OCI-LY3 (cell line): ENCODE results near the gene CTRB2.

ENCODE experiments used
- EZH2phosphoT487 ChIP-seq: fragments of 200-600 bp; shearing (Covaris generic); IDR thresholded peaks from 2 replicates; pipeline ENCODE4 v1.6.1; 2018; ENCODE audit warnings: antibody characterized with exemption, mixed run types, low read depth
- TF ChIP-seq, protein P1 (sequence below): fragments of 200-600, 300-600 bp; sonication (generic); IDR thresholded peaks from 2 replicates; pipeline ENCODE4 v1.5.1; 2014; ENCODE audit warnings: antibody characterized with exemption, low read length, low read depth

DNA sequence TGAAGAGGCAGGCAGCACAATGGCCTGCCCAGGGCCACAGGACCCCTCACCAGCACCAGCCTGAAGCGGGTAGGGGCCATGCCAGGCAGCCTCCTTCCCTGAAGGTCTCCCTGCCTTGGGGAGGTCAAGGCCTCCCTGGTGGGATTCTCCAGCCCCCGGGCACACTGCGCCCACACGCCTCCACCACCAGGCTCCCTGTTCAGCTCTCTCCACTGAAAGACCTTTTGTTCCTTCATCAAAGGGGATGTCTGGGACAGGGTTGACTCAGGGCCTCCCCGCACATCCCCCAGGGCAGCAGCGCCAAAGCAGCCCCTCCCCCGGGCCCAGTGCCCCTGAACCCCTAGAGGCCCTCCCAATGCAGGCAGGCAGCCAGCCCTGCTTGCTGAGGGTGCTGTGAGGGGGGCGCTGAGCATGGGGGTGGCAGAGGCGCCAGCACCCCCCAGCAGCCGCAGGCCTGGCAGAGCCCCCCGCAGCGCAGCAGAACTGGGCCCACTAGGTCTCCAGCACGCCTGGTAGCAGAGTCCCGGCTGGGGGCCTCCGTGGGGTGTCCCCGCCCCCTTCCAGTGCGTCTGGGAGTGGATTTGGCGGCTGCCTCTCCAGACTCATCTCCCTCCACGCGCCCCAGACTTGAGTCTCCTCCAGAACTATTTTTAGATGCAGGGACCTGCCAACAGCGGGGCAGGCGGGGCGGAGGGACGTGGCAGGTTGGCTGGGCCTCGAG lies 31.3 kb upstream of the CTRB2 start:
- TF ChIP-seq, protein P1, sequence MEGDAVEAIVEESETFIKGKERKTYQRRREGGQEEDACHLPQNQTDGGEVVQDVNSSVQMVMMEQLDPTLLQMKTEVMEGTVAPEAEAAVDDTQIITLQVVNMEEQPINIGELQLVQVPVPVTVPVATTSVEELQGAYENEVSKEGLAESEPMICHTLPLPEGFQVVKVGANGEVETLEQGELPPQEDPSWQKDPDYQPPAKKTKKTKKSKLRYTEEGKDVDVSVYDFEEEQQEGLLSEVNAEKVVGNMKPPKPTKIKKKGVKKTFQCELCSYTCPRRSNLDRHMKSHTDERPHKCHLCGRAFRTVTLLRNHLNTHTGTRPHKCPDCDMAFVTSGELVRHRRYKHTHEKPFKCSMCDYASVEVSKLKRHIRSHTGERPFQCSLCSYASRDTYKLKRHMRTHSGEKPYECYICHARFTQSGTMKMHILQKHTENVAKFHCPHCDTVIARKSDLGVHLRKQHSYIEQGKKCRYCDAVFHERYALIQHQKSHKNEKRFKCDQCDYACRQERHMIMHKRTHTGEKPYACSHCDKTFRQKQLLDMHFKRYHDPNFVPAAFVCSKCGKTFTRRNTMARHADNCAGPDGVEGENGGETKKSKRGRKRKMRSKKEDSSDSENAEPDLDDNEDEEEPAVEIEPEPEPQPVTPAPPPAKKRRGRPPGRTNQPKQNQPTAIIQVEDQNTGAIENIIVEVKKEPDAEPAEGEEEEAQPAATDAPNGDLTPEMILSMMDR: no peak
- no peak for TF ChIP-seq EZH2phosphoT487
